ENCODE results near the gene FOXP1.

GRCh38 chr3:71524672-71525071, 58.9 kb downstream of the FOXP1 start:
- TF ChIP-seq CTCF (IDR thresholded peaks at IDR 0.05), result no peak
- no peak for TF ChIP-seq POLR2A (IDR thresholded peaks at IDR 0.05)
- TF ChIP-seq POLR2AphosphoS5 (IDR thresholded peaks at IDR 0.05; ENCODE audit: insufficient read depth in 1 of 2, low read depth in 1 of 2), result no peak
